ENCODE measurements around the gene SLC25A44. TPM values are rescaled to one million over a fixed set of nuclear protein-coding genes. Genes with fewer than 3 reads are reported as not detected.

SLC25A44 gene
- total RNA-seq, 1 donor from 2014 or later = 21.3 TPM

DNA sequence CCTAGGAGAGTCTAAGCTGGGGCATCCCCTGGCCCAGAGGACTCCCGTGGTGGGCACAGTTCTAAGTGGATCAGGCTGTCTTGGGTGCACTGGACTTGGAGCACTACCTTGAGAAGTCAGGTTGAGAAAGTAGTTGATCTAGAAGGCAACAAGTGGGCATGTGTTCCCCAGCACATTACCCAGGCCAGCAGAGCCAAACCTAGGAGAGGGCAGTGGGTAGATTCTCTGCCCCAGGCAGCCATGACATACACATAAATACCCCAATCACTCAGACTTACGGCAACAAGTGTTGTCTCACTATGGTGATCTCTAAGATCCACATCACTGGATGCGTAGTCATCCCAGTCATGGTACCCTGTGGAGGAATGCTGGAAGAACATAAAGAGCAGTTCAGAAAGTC lies 17.3 kb downstream of the SLC25A44 start:
- H3K36me3 Mint-ChIP-seq (ENCODE audit: low read depth, unreplicated experiment) = peaks cover 33% of the 10 kb centered on the region
- H3K27ac ChIP-seq (ENCODE audit: low read depth, low read length) = no peak overlapping the region

DNA sequence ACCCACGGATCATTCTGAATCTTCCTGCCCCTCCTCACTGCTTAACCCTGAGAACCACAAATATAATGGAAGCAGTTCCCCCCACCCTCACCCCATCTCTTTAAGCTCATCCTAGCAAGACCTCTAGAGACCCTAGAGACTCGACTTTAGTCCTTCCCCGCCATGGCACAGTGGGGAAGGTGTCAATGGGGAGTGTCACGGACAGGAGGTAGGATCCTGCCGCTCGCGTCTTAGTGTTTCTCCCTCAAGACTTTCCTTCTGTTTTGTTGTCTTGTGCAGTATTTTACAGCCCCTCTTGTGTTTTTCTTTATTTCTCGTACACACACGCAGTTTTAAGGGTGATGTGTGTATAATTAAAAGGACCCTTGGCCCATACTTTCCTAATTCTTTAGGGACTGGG lies 18.2 kb downstream of the SLC25A44 start:
- DNase-seq (ENCODE audit: low read depth) = no peak
- Histone ChIP-seq H3K27ac (ENCODE audit: low read depth, low read length) (peak overlapping the region; percentile 99), H3K36me3 (ENCODE audit: insufficient read depth, low read length) (peaks cover 6% of the 10 kb centered on the region), H3K9me3 (ENCODE audit: insufficient read depth, low read depth, low read length) (no peaks in the 10 kb centered on the region), H3K4me3 (ENCODE audit: insufficient read depth, low read depth, low read length) (peak overlapping the region; percentile 92), H3K4me1 (ENCODE audit: insufficient read depth, low read length) (peaks cover 5% of the 10 kb centered on the region), H3K79me2 (ENCODE audit: insufficient read depth, low read length) (peaks cover 22% of the 10 kb centered on the region), H4K20me1 (ENCODE audit: insufficient read depth, low read length) (peaks cover 5% of the 10 kb centered on the region), H3K27me3 (ENCODE audit: insufficient read depth, low read length) (no peaks in the 10 kb centered on the region), H3K4me2 (ENCODE audit: low read length) (peak overlapping the region; percentile 95), H3K9ac (ENCODE audit: low read length) (peak overlapping the region; percentile 98), H2AFZ (ENCODE audit: low read depth, low read length) (peak overlapping the region; percentile 96)
- Mint-ChIP-seq H3K27ac (ENCODE audit: unreplicated experiment) (peak overlapping the region; percentile 99), H3K9me3 (ENCODE audit: unreplicated experiment) (no peaks in the 10 kb centered on the region), H3K4me1 (ENCODE audit: low read depth, unreplicated experiment) (peaks cover 4% of the 10 kb centered on the region), H3K4me3 (ENCODE audit: unreplicated experiment) (peak overlapping the region; percentile 91), H3K27me3 (ENCODE audit: low read depth, unreplicated experiment) (no peaks in the 10 kb centered on the region), H3K36me3 (ENCODE audit: low read depth, unreplicated experiment) (peaks cover 33% of the 10 kb centered on the region)
- FAIRE-seq = no peak
- TF ChIP-seq EZH2 (IDR thresholded peaks at IDR 0.05; ENCODE audit: insufficient read depth, low read length) = no peak
- TF ChIP-seq, protein P1, sequence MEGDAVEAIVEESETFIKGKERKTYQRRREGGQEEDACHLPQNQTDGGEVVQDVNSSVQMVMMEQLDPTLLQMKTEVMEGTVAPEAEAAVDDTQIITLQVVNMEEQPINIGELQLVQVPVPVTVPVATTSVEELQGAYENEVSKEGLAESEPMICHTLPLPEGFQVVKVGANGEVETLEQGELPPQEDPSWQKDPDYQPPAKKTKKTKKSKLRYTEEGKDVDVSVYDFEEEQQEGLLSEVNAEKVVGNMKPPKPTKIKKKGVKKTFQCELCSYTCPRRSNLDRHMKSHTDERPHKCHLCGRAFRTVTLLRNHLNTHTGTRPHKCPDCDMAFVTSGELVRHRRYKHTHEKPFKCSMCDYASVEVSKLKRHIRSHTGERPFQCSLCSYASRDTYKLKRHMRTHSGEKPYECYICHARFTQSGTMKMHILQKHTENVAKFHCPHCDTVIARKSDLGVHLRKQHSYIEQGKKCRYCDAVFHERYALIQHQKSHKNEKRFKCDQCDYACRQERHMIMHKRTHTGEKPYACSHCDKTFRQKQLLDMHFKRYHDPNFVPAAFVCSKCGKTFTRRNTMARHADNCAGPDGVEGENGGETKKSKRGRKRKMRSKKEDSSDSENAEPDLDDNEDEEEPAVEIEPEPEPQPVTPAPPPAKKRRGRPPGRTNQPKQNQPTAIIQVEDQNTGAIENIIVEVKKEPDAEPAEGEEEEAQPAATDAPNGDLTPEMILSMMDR (IDR thresholded peaks at IDR 0.05; ENCODE audit: insufficient read depth, low read depth, low read length) = no peak

More for the DNA sequence above, 17.3 kb downstream of the SLC25A44 start:
- Histone ChIP-seq H3K79me2 (ENCODE audit: insufficient read depth, low read length) (peaks cover 28% of the 10 kb centered on the region), H3K9me3 (ENCODE audit: insufficient read depth, low read depth, low read length) (no peaks in the 10 kb centered on the region), H4K20me1 (ENCODE audit: insufficient read depth, low read length) (peaks cover 10% of the 10 kb centered on the region), H3K27me3 (ENCODE audit: insufficient read depth, low read length) (no peaks in the 10 kb centered on the region), H3K9ac (ENCODE audit: low read length) (no peak overlapping the region), H2AFZ (ENCODE audit: low read depth, low read length) (no peak overlapping the region), H3K36me3 (ENCODE audit: insufficient read depth, low read length) (peaks cover 6% of the 10 kb centered on the region), H3K4me1 (ENCODE audit: insufficient read depth, low read length) (peaks cover 5% of the 10 kb centered on the region), H3K4me3 (ENCODE audit: insufficient read depth, low read depth, low read length) (no peak overlapping the region), H3K4me2 (ENCODE audit: low read length) (no peak overlapping the region)
- no peak for DNase-seq (ENCODE audit: low read depth)
- TF ChIP-seq, protein P1 (IDR thresholded peaks at IDR 0.05; ENCODE audit: insufficient read depth, low read depth, low read length) = no peak
- no peak for TF ChIP-seq EZH2 (IDR thresholded peaks at IDR 0.05; ENCODE audit: insufficient read depth, low read length)
- no peak for FAIRE-seq
- peaks cover 4% of the 10 kb centered on the region for H3K4me1 Mint-ChIP-seq (ENCODE audit: low read depth, unreplicated experiment)
- H3K27me3 Mint-ChIP-seq (ENCODE audit: low read depth, unreplicated experiment) = no peaks in the 10 kb centered on the region
- no peak overlapping the region for H3K4me3 Mint-ChIP-seq (ENCODE audit: unreplicated experiment)
- no peaks in the 10 kb centered on the region for H3K9me3 Mint-ChIP-seq (ENCODE audit: unreplicated experiment)
- H3K27ac Mint-ChIP-seq (ENCODE audit: unreplicated experiment) = no peak overlapping the region

DNA sequence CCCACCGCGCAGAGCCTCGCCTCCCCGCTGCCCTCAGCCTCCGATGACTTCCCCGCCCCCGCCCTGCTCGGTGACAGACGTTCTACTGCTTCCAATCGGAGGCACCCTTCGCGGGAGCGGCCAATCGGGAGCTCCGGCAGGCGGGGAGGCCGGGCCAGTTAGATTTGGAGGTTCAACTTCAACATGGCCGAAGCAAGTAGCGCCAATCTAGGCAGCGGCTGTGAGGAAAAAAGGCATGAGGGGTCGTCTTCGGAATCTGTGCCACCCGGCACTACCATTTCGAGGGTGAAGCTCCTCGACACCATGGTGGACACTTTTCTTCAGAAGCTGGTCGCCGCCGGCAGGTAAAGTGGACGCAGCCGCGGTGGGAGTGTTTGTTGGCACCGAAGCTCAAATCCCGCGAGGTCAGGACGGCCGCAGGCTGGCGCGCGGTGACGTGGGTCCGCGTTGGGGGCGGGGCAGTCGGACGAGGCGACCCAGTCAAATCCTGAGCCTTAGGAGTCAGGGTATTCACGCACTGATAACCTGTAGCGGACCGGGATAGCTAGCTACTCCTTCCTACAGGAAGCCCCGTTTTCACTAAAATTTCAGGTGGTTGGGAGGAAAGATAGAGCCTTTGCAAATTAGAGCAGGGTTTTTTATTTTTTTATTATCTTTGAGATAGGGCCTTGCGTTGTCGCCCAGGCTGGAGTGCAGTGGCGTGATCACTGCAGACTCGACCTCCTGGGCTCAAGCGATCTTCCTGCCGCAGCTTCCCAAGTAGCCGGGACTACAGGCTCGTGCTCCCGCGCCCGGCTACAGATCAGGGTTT lies 19.1 kb downstream of the SLC25A44 start, which contains the start of gene PMF1:
Gene PMF1 (plus strand): TSS at position 175 of the 811 bp plus-strand sequence. CDS start 9 bp downstream, at position 184.
- Histone ChIP-seq H3K27ac (ENCODE audit: low read depth, low read length) (peak within 1 kb of the TSS; percentile 99), H3K9me3 (ENCODE audit: insufficient read depth, low read depth, low read length) (no peaks in the 10 kb centered on the region), H3K4me2 (ENCODE audit: low read length) (peak within 1 kb of the TSS; percentile 95), H4K20me1 (ENCODE audit: insufficient read depth, low read length) (peaks cover 6% of the 10 kb centered on the region), H3K36me3 (ENCODE audit: insufficient read depth, low read length) (peaks cover 3% of the 10 kb centered on the region), H3K27me3 (ENCODE audit: insufficient read depth, low read length) (no peaks in the 10 kb centered on the region), H2AFZ (ENCODE audit: low read depth, low read length) (peak within 1 kb of the TSS; percentile 96), H3K4me1 (ENCODE audit: insufficient read depth, low read length) (peaks cover 10% of the 10 kb centered on the region), H3K79me2 (ENCODE audit: insufficient read depth, low read length) (peaks cover 20% of the 10 kb centered on the region), H3K9ac (ENCODE audit: low read length) (peak within 1 kb of the TSS; percentile 98), H3K4me3 (ENCODE audit: insufficient read depth, low read depth, low read length) (peak within 1 kb of the TSS; percentile 92)
- Mint-ChIP-seq H3K9me3 (ENCODE audit: unreplicated experiment) (no peaks in the 10 kb centered on the region), H3K27ac (ENCODE audit: unreplicated experiment) (peak within 1 kb of the TSS; percentile 99), H3K36me3 (ENCODE audit: low read depth, unreplicated experiment) (peaks cover 26% of the 10 kb centered on the region), H3K4me1 (ENCODE audit: low read depth, unreplicated experiment) (peaks cover 4% of the 10 kb centered on the region), H3K27me3 (ENCODE audit: low read depth, unreplicated experiment) (no peaks in the 10 kb centered on the region), H3K4me3 (ENCODE audit: unreplicated experiment) (peak within 1 kb of the TSS; percentile 91)
- peak; percentile 91 for DNase-seq (ENCODE audit: low read depth)
- no peak for FAIRE-seq
- TF ChIP-seq, protein P1 (IDR thresholded peaks at IDR 0.05; ENCODE audit: insufficient read depth, low read depth, low read length) = no peak
- no peak for TF ChIP-seq EZH2 (IDR thresholded peaks at IDR 0.05; ENCODE audit: insufficient read depth, low read length)

Data from astrocyte (in vitro differentiated cells and primary cell).